ENCODE measurements around the gene ARL5C. TPM values are rescaled to one million over a fixed set of nuclear protein-coding genes. Genes with fewer than 3 reads are reported as not detected.
"Not testable (repeated sequence)": the region's sequence is repeated elsewhere in the genome, so short reads cannot be mapped to it uniquely, and the experiment has no call there.

ARL5C gene
- polyA plus RNA-seq, 6 donors from 2014 or later = not detected

DNA sequence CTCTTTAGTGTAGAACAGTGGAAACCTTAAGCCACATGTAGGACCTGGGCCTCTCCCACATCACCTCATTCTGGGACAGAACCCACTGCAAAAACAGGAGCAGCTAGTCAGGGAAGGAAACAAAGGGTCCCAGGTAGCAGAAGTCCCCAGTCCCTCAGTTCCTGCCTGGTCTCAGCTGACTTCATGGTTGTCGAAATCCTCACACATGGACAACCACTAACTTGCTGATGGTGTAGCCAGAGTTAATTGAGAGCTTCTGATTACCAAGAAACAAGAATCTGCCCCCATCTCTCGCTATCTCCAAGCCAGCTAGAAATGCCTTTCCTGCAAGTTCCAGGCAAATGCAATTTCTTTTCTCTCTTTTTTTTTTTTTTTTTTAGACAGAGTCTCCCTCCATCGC, 3.6 kb upstream of the ARL5C start:
- no peak for ATAC-seq (ENCODE audit: low read depth in 2 of 2)
- Mint-ChIP-seq H3K4me3 (no peak overlapping the region), H3K4me1 (peaks cover 29 to 32% (median 30%) of the 10 kb centered on the region in 3 donors)

DNA sequence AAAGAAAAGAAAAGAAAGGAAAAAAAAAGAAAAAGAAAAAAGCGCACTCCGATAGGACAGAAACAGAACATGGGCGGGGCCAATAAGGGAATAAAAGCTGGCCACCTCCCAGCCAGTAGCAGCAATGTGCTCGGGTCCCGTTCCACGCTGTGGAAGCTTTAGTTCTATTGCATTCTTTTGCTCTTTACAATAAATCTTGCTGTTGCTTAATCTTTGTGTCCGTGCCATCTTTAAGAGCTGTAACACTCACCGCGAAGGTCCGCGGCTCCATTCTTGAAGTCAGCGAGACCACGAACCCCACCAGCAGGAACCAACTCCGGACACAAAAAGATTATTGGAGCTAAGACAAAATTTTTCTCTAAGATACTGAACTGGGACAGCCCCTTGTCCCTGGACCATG, 3.1 kb upstream of the ARL5C start:
- Mint-ChIP-seq H3K4me3 (no peak overlapping the region), H3K27me3 (peaks cover 29 to 59% (median 53%) of the 10 kb centered on the region in 3 donors), H3K36me3 (no peaks in the 10 kb centered on the region), H3K4me1 (peaks cover 31 to 34% (median 32%) of the 10 kb centered on the region in 3 donors), H3K27ac (no peak overlapping the region), H3K9me3 (peaks cover 0 to 10% (median 2%) of the 10 kb centered on the region in 7 donors)
- ATAC-seq (ENCODE audit: low read depth in 2 of 2) (no peak), DNase-seq (no peak)

More for the DNA sequence above, 3.6 kb upstream of the ARL5C start:
- DNase-seq = no peak
- Mint-ChIP-seq H3K36me3 (no peaks in the 10 kb centered on the region), H3K27me3 (peaks cover 27 to 57% (median 53%) of the 10 kb centered on the region in 3 donors), H3K9me3 (peaks cover 0 to 10% (median 2%) of the 10 kb centered on the region in 7 donors), H3K27ac (no peak overlapping the region)

DNA sequence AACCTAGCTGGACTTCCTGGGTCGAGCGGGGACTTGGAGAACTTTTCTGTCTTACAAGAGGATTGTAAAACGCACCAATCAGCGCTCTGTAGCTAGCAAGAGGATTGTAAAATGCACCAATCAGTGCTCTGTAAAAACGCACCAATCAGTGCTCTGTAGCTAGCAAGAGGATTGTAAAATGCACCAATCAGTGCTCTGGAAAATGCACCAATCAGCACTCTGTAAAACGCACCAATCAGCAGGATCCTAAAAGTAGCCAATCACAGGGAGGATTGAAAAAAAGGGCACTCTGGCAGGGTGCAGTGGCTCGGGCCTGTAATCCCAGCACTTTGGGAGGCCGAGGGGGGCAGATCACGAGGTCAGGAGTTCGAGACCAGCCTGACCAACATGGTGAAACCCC, 2.5 kb upstream of the ARL5C start:
- DNase-seq; H3K4me3 Mint-ChIP-seq; H3K36me3 Mint-ChIP-seq; ATAC-seq (ENCODE audit: low read depth in 2 of 2); H3K27ac Mint-ChIP-seq: not testable (repeated sequence)
- peaks cover 25 to 32% (median 30%) of the 10 kb centered on the region in 3 donors for H3K4me1 Mint-ChIP-seq
- H3K27me3 Mint-ChIP-seq = peaks cover 25 to 53% (median 48%) of the 10 kb centered on the region in 3 donors
- H3K9me3 Mint-ChIP-seq = peaks cover 0 to 10% (median 2%) of the 10 kb centered on the region in 7 donors

DNA sequence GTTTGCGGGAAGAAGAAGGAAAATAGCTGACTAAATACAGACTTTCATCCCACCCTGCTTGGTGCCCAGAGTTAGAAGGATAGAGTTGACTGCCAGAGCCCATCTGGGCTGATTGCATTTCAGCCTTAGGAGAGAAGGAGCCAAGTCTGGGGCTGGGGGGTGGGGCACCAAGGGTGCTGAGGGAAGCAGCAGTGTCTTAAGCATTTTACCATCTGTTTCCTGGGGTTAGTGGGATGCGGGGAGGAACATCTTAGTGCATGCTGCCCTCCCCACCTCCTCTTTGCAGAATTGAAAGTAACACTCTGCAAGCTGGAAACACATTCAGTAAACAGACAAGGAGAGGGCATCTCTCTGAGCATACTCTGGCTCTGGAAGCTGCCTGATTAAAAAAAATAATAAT, 1.5 kb upstream of the ARL5C start:
- Mint-ChIP-seq H3K9me3 (peaks cover 0 to 10% (median 2%) of the 10 kb centered on the region in 7 donors), H3K4me3 (peak overlapping the region in 4 of 8 donors; percentile 2 to 87 (median 34)), H3K4me1 (peaks cover 25 to 32% (median 30%) of the 10 kb centered on the region in 3 donors), H3K27ac (no peak overlapping the region), H3K27me3 (peaks cover 22 to 49% (median 46%) of the 10 kb centered on the region in 3 donors), H3K36me3 (no peaks in the 10 kb centered on the region)
- DNase-seq (no peak), ATAC-seq (ENCODE audit: low read depth in 2 of 2) (peak; percentile 24 to 32)

DNA sequence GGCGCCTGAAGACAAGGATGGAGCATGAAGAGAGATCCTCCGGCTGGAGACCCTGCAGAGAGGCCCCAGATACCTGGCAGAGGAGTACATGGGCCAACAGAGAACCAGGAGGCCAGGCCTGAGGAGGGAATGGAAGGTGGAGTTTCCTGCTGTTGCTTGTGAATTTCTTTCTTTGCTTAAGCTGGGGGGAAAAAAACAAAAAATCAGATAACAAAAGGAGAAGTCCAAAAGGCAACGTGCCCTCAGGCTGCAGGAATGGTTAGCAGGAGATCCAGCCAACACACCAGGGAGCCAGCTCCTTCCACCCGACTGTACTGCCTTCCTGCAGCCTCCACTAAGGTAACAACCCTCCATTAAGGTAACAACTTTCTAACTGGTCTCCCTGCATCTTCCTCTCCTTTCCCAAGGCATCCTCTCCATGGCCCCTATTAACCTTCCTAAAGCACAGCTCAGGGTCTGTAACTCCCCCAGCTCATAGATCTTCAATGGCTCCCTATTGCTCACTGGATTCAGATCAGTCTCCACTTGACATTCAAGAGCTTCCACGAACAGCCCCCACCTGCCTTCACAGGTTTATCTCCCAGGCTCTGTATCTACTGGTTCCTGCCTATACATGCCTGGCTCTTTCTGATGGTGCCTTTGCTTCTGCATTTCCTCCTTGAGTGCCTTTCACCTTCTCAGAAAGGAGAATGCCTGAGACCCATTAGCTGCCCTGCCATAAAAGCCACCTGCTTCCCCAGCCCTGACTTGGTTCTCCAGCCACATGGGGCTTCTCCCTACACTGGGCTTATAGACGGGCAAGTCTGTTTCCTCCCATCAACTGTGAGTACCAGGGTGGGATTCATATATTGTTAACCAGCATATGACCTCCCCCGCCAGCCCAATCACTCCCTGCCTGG, 725 bp upstream of the ARL5C start:
- no peak for ATAC-seq (ENCODE audit: low read depth in 2 of 2)
- H3K9me3 Mint-ChIP-seq = peaks cover 0 to 10% (median 2%) of the 10 kb centered on the region in 7 donors
- peak overlapping the region in 7 of 8 donors; percentile 27 to 96 (median 87) for H3K4me3 Mint-ChIP-seq
- peaks cover 22 to 41% (median 38%) of the 10 kb centered on the region in 3 donors for H3K27me3 Mint-ChIP-seq
- peak overlapping the region in 1 of 6 donors; percentile 33 for H3K27ac Mint-ChIP-seq
- no peaks in the 10 kb centered on the region for H3K36me3 Mint-ChIP-seq
- H3K4me1 Mint-ChIP-seq = peaks cover 25 to 32% (median 30%) of the 10 kb centered on the region in 3 donors
- no peak for DNase-seq

DNA sequence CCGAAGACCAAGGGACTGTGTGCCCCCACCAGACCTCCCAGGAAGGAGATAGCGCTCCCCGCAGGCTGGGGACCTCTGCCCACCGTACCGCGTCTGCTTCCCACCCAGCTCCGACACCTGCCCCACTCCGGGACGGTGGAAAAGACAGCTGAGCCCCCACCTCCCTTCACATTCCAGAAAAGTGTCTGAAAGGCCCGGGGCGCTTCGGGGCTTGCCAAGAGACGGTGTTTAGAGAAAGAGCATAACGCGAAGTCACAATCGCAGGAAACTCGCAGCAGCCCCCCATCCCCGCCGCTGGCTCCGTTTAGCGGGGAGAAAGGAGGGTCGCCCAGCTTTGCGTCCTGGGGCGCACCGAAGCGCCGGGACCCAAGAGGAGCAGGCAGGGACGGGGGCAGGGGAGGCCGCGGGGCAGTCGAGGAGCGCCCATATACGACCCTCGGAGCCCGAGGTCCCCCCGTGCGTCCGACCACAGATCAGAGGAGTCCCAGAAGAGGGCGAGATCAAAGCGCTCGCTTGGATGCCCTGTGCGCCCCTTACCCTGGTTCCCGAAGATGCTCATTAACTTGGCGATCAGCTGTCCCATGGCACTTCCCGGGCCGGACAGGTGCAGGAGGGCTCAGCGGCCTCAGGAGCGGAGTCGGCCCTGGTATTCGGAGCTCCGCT, 652 bp downstream of the ARL5C start:
- H3K4me3 Mint-ChIP-seq = peak overlapping the region; percentile 87 to 96 (median 92)
- peaks cover 0 to 10% (median 2%) of the 10 kb centered on the region in 7 donors for H3K9me3 Mint-ChIP-seq
- no peak for DNase-seq
- peaks cover 22 to 41% (median 36%) of the 10 kb centered on the region in 3 donors for H3K27me3 Mint-ChIP-seq
- no peaks in the 10 kb centered on the region for H3K36me3 Mint-ChIP-seq
- peak; percentile 3 for ATAC-seq (ENCODE audit: low read depth in 2 of 2)
- peaks cover 25 to 30% (median 29%) of the 10 kb centered on the region in 3 donors for H3K4me1 Mint-ChIP-seq
- H3K27ac Mint-ChIP-seq = no peak overlapping the region

DNA sequence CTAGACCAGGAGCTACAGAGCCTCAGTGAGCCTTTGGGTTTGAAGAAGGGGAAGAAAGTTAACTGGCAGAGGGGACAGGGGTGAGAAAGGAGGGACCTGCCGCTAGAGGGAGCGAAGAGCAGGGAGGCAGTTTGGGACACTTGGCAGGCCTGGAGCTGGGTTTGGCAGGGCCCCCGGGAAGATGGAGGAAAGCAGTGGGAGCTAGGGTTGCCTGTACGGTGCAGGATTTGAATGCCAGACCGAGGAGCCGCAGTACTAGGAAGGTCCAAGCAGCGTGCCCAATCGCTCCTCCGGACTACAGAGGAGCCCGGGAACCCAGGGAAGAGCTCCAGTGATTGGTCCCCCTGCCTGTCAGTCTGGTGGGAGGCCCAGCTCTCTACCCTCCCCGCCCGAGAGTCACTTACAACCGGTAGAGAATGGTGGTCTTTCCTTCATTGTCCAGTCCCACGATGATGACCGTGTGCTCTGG, 1.3 kb downstream of the ARL5C start:
- DNase-seq (peak; percentile 73), ATAC-seq (ENCODE audit: low read depth in 2 of 2) (peak; percentile 84 to 86)
- H3K4me1 Mint-ChIP-seq = peaks cover 25 to 30% (median 29%) of the 10 kb centered on the region in 3 donors
- no peaks in the 10 kb centered on the region for H3K36me3 Mint-ChIP-seq
- H3K27ac Mint-ChIP-seq = peak overlapping the region in 4 of 6 donors; percentile 3 to 70 (median 11)
- peak overlapping the region; percentile 87 to 96 (median 92) for H3K4me3 Mint-ChIP-seq
- H3K27me3 Mint-ChIP-seq = peaks cover 22 to 41% (median 36%) of the 10 kb centered on the region in 3 donors
- H3K9me3 Mint-ChIP-seq = peaks cover 0 to 10% (median 2%) of the 10 kb centered on the region in 7 donors

DNA sequence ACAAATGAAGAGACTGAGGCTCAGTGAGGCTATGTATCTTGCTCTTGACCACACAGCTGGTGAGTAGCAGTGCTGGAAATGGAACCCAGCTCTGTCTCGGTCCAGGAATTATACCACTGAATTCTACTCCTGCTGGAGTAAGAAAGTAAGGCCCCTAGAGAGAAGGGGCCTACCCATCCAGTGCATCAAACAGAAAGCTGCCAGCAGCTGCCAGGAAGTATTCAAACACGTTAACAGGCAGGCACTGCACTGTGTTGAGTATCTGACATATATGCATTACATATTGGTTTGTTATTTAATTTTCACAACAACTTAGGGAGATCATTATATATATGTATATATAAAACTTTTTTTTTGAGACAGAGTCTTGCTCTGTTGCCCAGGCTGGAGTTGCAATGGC, 4.0 kb downstream of the ARL5C start:
- DNase-seq = no peak
- Mint-ChIP-seq H3K27ac (no peak overlapping the region), H3K4me3 (no peak overlapping the region), H3K27me3 (peaks cover 15 to 30% (median 29%) of the 10 kb centered on the region in 3 donors), H3K36me3 (no peaks in the 10 kb centered on the region), H3K4me1 (peaks cover 16 to 23% (median 17%) of the 10 kb centered on the region in 3 donors), H3K9me3 (no peaks in the 10 kb centered on the region)
- ATAC-seq (ENCODE audit: low read depth in 2 of 2) = no peak

DNA sequence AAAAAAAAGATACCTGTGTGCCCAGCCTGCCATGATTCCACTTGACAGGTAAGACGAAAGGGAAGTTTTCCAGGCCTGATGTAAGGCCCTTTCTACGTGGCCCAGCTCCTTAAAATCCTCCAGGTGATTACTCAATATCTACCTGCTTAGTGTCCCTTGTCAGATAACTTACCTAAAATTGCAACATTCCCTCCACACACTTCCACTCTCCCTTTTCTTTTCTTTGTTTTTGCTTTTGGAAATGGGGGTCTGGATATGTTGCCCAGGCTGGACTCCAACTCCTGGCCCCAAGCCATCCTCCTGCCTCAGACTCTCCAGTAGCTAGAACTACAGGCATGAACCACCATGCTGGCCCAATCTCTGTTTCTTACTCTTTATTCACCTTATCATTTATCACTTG, 7.3 kb downstream of the ARL5C start:
- Mint-ChIP-seq H3K9me3 (peaks cover 0 to 8% (median 0%) of the 10 kb centered on the region in 7 donors), H3K4me3 (peak overlapping the region in 2 of 8 donors; percentile 35 to 53), H3K27ac (peak overlapping the region in 1 of 6 donors; percentile 29), H3K4me1 (peaks cover 10% of the 10 kb centered on the region in 3 donors), H3K27me3 (peaks cover 8 to 15% (median 12%) of the 10 kb centered on the region in 3 donors), H3K36me3 (peaks cover 5 to 10% of the 10 kb centered on the region in 2 donors)
- DNase-seq = no peak
- no peak for ATAC-seq (ENCODE audit: low read depth in 2 of 2)

DNA sequence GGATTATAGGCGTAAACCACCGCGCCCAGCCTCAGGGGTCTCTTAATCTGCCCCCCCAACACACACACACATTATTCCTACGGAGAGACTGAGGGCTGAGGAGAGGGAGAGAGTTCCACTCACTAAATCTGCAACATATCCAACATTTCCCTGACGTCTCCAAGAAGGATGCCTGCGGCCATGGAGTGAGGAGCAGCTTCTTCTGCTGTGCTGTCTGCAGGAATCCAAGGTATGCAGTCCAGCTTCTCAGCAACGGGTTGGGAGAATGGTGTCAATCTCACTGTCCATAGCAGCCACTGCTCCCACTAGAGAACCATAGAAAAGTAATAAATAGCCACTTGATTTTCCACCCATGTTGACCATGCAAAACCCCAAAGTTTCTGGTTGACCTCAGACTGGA, 9.5 kb downstream of the ARL5C start:
- ATAC-seq (ENCODE audit: low read depth in 2 of 2) (no peak), DNase-seq (no peak)
- Mint-ChIP-seq H3K36me3 (peaks cover 5 to 13% of the 10 kb centered on the region in 2 donors), H3K27me3 (peaks cover 7 to 21% (median 18%) of the 10 kb centered on the region in 3 donors), H3K4me3 (peak overlapping the region in 3 of 8 donors; percentile 5 to 68 (median 9)), H3K27ac (peak overlapping the region in 2 of 6 donors; percentile 63 to 92), H3K4me1 (peaks cover 28 to 30% (median 30%) of the 10 kb centered on the region in 3 donors), H3K9me3 (peaks cover 0 to 16% (median 0%) of the 10 kb centered on the region in 7 donors)

DNA sequence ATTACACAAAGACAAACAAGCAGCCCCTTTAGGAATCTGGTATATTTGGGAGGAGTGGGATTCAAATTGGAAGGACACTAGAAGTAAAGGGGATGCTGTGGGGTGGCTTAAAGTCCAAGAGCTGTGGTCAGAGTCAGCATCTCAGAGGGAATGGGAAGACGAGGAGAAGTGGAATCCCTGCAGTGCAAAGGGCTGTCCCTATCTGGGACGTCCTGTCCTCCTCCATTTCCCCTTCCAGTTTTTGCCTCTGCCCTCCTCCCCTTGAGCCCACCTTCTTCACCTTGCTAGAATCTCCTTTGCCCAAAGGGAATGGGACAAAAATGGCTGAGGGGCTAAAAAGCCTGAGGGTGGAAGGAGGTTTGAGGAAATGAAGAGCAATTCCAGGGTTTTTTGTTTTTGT, 10.3 kb downstream of the ARL5C start:
- peak overlapping the region in 3 of 6 donors; percentile 15 to 100 (median 77) for H3K27ac Mint-ChIP-seq
- H3K36me3 Mint-ChIP-seq = peaks cover 5 to 13% of the 10 kb centered on the region in 2 donors
- peak overlapping the region in 6 of 8 donors; percentile 18 to 100 (median 69) for H3K4me3 Mint-ChIP-seq
- ATAC-seq (ENCODE audit: low read depth in 2 of 2) = no peak
- peaks cover 0 to 16% (median 0%) of the 10 kb centered on the region in 7 donors for H3K9me3 Mint-ChIP-seq
- H3K27me3 Mint-ChIP-seq = peaks cover 10 to 22% (median 21%) of the 10 kb centered on the region in 3 donors
- peaks cover 28 to 35% (median 30%) of the 10 kb centered on the region in 3 donors for H3K4me1 Mint-ChIP-seq
- DNase-seq = no peak

DNA sequence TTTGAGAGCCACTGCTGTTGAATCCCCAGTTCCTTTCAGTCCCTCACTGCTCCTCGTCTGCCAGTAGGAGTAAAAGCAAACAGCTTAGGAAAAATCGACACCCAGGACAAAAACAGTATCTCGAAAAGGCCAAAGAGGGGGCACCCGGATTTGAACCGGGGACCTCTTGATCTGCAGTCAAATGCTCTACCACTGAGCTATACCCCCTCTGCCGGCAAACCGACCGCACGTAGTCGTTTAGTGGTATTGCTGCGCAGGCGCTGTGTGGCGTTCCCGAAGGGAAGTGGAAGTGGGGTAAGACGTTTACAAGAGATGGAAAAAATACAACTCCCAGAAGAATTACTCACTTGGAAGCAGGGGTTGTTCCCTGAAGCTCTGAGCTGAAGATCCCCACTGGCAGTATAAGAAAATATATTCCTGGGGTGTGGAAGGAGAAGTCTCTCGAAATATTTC, 12.3 kb downstream of the ARL5C start:
- ATAC-seq (ENCODE audit: low read depth in 2 of 2) (peak; percentile 67 to 69), DNase-seq (peak; percentile 90)
- H3K36me3 Mint-ChIP-seq = peaks cover 5 to 13% of the 10 kb centered on the region in 2 donors
- H3K27ac Mint-ChIP-seq = peak overlapping the region; percentile 93 to 100 (median 100)
- H3K27me3 Mint-ChIP-seq = peaks cover 30 to 42% (median 37%) of the 10 kb centered on the region in 3 donors
- peak overlapping the region; percentile 97 to 100 (median 100) for H3K4me3 Mint-ChIP-seq
- peaks cover 28 to 35% (median 30%) of the 10 kb centered on the region in 3 donors for H3K4me1 Mint-ChIP-seq
- peaks cover 0 to 16% (median 0%) of the 10 kb centered on the region in 7 donors for H3K9me3 Mint-ChIP-seq

Data from naive B cell (primary cell).